Activated T-helper 2 cell treated with anti-CD3 and anti-CD28 coated beads, Interferon-gamma antibody, Interleukin-2, Interleukin-4, amounts not matched to agents 10 μg/mL and 5 μg/mL and 100 μg/mL, durations not matched to agents 14 hours and 24 hours and 36 hours (primary cell): ENCODE measurements around the gene SRD5A1. TPM values are rescaled to one million over a fixed set of nuclear protein-coding genes. Genes with fewer than 3 reads are reported as not detected.

ENCODE experiments used
- DNase-seq: peaks from one replicate; pipeline ENCODE4 v3.0.0; 2021; ENCODE audit warnings: low spot score
- H3K27ac Mint-ChIP-seq: one replicate; pipeline ENCODE4 v1.8.0; 2021; ENCODE audit warnings: mixed read lengths
- H3K27me3 Mint-ChIP-seq: one replicate; pipeline ENCODE4 v1.8.0; 2021; ENCODE audit warnings: low read depth, mixed read lengths
- H3K36me3 Mint-ChIP-seq: one replicate; pipeline ENCODE4 v1.8.0; 2021; ENCODE audit warnings: low read depth, mixed read lengths
- H3K4me1 Mint-ChIP-seq: one replicate; pipeline ENCODE4 v1.8.0; 2021; ENCODE audit warnings: low read depth, mixed read lengths
- H3K4me3 Mint-ChIP-seq: one replicate; pipeline ENCODE4 v1.8.0; 2021; ENCODE audit warnings: low read depth, mild to moderate bottlenecking, moderate library complexity, mixed read lengths
- H3K9me3 Mint-ChIP-seq: one replicate; pipeline ENCODE4 v1.8.0; 2021; ENCODE audit warnings: mixed read lengths
- intact Hi-C: fragments of 100-400 bp; cut with micrococcal nuclease; formaldehyde crosslinking; loops from one replicate; pipeline ENCODE4 v1.15.1; 2023
- total RNA-seq: library from RNA; stranded (reverse); gene quantifications from 2 replicates; pipeline ENCODE4 v1.2.3, GENCODE V29; 2022

SRD5A1 gene
- total RNA-seq, 1 donor from 2014 or later = 16.0 TPM

- Mint-ChIP-seq H3K36me3 (peaks cover 53% of the 10 kb centered on the region), H3K27ac (peak overlapping the region; percentile 51), H3K4me1 (peaks cover 67% of the 10 kb centered on the region), H3K27me3 (no peaks in the 10 kb centered on the region), H3K4me3 (peak overlapping the region; percentile 27), H3K9me3 (no peaks in the 10 kb centered on the region)
- intact Hi-C loops = no loop called here
- no peak for DNase-seq
Observed at GRCh38 chr5:6722015-6722414, 88.8 kb downstream of the SRD5A1 start.

GRCh38 chr5:6723122-6723815 is 90.0 kb downstream of the SRD5A1 start:
- H3K4me1 Mint-ChIP-seq = peaks cover 66% of the 10 kb centered on the region
- H3K27ac Mint-ChIP-seq = no peak overlapping the region
- H3K9me3 Mint-ChIP-seq = no peaks in the 10 kb centered on the region
- no peak for DNase-seq
- H3K27me3 Mint-ChIP-seq = no peaks in the 10 kb centered on the region
- no peak overlapping the region for H3K4me3 Mint-ChIP-seq
- H3K36me3 Mint-ChIP-seq = peaks cover 45% of the 10 kb centered on the region
- intact Hi-C loops = no loop called here

DNA sequence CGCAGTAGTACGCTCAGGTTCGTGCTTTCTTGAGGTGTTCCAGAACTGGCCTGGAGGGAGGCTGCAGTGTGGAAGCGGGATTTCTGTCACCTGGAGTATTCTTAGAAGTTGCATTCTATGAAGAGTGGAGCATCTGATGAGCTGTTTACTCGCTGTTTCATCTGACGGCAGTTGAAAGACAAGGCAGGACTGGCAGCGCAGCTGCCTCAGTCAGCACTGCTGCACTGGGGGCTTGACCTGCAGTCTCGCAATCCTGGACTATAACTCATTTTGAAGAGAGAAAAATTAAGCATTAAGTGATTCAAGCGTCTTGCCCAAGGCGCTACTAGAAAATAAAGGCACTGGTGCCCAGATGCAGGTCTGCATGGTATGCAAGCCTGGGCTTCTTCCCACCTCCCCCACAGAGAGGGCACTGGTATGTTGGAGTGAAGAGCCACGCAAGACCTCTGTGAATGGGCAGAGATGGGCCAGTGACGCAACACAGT is 90.6 kb downstream of the SRD5A1 start:
- H3K4me3 Mint-ChIP-seq = no peak overlapping the region
- no peaks in the 10 kb centered on the region for H3K27me3 Mint-ChIP-seq
- intact Hi-C loops = no loop called here
- H3K27ac Mint-ChIP-seq = no peak overlapping the region
- H3K9me3 Mint-ChIP-seq = no peaks in the 10 kb centered on the region
- no peak for DNase-seq
- peaks cover 39% of the 10 kb centered on the region for H3K36me3 Mint-ChIP-seq
- H3K4me1 Mint-ChIP-seq = peaks cover 65% of the 10 kb centered on the region

Other genes starting within 250 kb of the SRD5A1 start
- gene UBE2QL1, start 184.6 kb upstream of the SRD5A1 start, total RNA-seq = 0.67 and 0.68 TPM in 2 replicates
- gene NSUN2, start 396 bp upstream of the SRD5A1 start, total RNA-seq = 124 and 125 TPM in 2 replicates
- 39.4 and 40.1 TPM in 2 replicates for gene TENT4A, start 80.0 kb downstream of the SRD5A1 start, total RNA-seq